NT2/D1 (cell line): ENCODE measurements around the gene MGAT4A.

Source experiments
- SUZ12 ChIP-seq: IDR thresholded peaks from 2 replicates; pipeline ENCODE4 v1.6.1; 2011; ENCODE audit not compliant: insufficient read length, insufficient read depth; ENCODE audit errors: extremely low read depth
- YY1 ChIP-seq: IDR thresholded peaks from 2 replicates; pipeline ENCODE4 v1.6.1; 2011; ENCODE audit not compliant: insufficient read length, insufficient read depth
- ZNF274 ChIP-seq: IDR thresholded peaks from 2 replicates; pipeline ENCODE4 v1.6.1; 2011; ENCODE audit warnings: mild to moderate bottlenecking, low read depth, low read length

DNA sequence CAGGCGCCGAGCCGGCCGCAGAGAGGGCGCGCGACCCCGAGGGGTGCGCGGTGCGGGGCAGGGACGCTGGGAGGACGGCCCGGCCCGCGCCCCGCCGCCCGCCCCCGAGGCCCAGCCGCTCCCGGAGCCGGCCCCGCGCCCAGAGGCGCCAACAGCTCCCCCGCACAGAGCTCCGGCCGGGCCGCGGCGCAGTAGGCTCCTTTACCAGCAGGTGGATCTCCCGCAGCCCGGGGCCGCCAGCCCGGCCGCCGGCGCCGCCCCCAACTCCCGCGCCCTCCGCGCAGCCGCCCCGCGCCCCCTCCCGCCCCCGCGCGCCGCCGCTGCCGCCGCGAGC, 258 bp downstream of the MGAT4A start:
- no peak for TF ChIP-seq YY1
- no peak for TF ChIP-seq SUZ12
- TF ChIP-seq ZNF274, result no peak
